Vagina (tissue), 2 donors: ENCODE results near the gene RAN.

ENCODE experiments used
- CTCF ChIP-seq, 3 experiments: fragments of 450-650 bp in 2 of 3; fragments of 200-600 bp in 1 of 3; sonication (generic) in 1 of 3; IDR thresholded peaks; one replicate each; pipeline ENCODE4 v1.5.1; 2017 to 2019; ENCODE audit warnings: antibody characterized with exemption in 3 of 3, mild to moderate bottlenecking in 2 of 3, moderate library complexity in 2 of 3
- POLR2AphosphoS5 ChIP-seq, 2 donors: sonication (generic); formaldehyde crosslinking; IDR thresholded peaks; one replicate each; pipeline ENCODE4 v1.9.0; 2017; ENCODE audit warnings: antibody characterized with exemption in 2 of 2, mild to moderate bottlenecking in 2 of 2, low read depth in 1 of 2; ENCODE audit not compliant: insufficient read depth in 1 of 2

- TF ChIP-seq CTCF (IDR thresholded peaks at IDR 0.05) (no peak), POLR2AphosphoS5 (IDR thresholded peaks at IDR 0.05; ENCODE audit: insufficient read depth in 1 of 2, low read depth in 1 of 2) (no peak)
Observed at GRCh38 chr12:130904064-130904463, 32.2 kb downstream of the RAN start.
